ENCODE results near the gene SUFU.

The SUFU gene

DNA sequence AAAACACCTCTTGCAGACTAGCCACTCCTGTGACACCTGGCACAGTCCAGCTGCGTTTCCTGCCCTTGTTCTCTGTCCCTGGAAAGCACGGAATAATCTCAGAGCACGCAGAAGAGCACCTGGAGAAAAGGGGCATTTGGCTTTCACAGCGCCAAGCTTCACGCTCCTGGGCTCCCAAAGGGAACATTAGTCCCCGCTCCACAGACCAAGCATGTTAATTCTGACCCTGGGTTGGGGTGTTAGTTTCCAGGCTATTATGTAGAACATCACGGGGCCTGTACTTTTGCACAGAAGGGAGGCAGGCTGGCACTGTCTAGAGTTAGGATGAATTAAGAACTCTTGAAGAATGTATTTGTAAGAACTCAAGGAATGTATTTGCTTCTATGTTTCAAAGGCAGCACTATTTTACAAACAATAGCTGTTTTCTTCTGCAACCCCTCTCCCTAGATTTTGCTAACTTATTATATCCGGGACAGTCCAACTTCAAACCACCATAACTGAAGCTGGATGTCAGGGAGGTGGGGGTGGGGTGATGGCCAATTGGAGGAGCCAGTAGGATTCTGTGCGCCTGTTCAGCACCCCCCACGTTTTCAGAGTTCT is 78.3 kb downstream of the SUFU start:
- Mint-ChIP-seq H3K9me3 (no peaks in the 10 kb centered on the region), H3K27ac (ENCODE audit: low read depth) (no peak overlapping the region), H3K4me1 (peaks cover 6% of the 10 kb centered on the region)

DNA sequence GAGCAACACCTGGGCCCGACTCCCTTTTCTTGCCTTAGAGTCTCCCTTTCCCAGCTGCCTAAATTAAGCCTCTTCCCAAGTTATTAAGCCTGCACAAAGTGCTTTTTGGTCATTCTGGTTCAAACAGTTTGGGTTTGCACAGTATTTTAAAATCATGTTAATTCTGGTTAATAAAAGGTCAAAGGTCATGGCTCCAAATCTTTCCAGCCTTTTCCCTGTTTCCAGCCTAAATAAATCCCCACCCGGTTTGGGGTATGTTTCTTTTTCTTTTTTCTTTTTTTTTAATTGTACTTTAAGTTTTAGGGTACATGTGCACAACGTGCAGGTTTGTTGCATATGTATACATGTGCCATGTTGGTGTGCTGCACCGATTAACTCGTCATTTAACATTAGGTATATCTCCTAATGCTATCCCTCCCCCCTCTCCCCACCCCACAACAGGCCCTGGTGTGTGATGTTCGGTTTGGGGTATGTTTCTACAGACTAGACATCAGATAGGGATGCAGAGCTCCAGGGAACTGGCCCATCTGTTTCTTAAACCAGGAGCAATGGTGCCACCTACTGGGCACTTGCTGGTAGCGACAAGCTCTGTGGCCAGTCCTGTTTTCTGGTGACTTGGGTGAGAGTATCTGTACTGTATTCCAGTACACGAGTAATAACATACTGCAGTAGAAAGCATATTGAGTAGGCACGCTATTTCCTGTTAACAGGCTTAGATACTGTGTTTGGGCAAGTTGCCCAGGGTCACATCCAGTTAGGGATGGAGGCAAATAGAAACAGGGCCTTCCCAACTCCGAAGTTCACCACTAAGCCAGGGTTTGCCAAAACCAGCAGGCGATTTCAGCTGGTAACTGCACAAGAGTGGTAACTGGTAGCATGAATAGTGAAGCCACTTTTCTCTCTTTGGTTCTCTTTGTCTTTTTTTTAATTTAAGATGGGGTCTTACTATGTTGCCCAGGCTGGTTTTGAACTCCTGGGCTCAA is 80.0 kb downstream of the SUFU start:
- H3K9me3 Mint-ChIP-seq = no peaks in the 10 kb centered on the region
- no peak overlapping the region for H3K4me3 Mint-ChIP-seq
- H3K27ac Mint-ChIP-seq (ENCODE audit: low read depth) = no peak overlapping the region
- no peaks in the 10 kb centered on the region for H3K36me3 Mint-ChIP-seq (ENCODE audit: insufficient read depth)
- H3K4me1 Mint-ChIP-seq = peaks cover 6% of the 10 kb centered on the region
- ATAC-seq (replicated peaks; ENCODE audit: extremely low read depth, poor library complexity, severe bottlenecking) = peak; percentile 75
- DNase-seq (ENCODE audit: low spot score in 2 of 2) = peak; percentile 66 to 72
- no peaks in the 10 kb centered on the region for H3K27me3 Mint-ChIP-seq

More for the DNA sequence above, 78.3 kb downstream of the SUFU start:
- ATAC-seq (replicated peaks; ENCODE audit: extremely low read depth, poor library complexity, severe bottlenecking) (no peak), DNase-seq (ENCODE audit: low spot score in 2 of 2) (no peak)
- Mint-ChIP-seq H3K27me3 (no peaks in the 10 kb centered on the region), H3K4me3 (no peak overlapping the region), H3K36me3 (ENCODE audit: insufficient read depth) (no peaks in the 10 kb centered on the region)

- H3K27me3 Mint-ChIP-seq = no peaks in the 10 kb centered on the region
- no peaks in the 10 kb centered on the region for H3K9me3 Mint-ChIP-seq
- H3K36me3 Mint-ChIP-seq (ENCODE audit: insufficient read depth) = no peaks in the 10 kb centered on the region
- DNase-seq (ENCODE audit: low spot score in 2 of 2) = no peak
- no peak overlapping the region for H3K27ac Mint-ChIP-seq (ENCODE audit: low read depth)
- ATAC-seq (replicated peaks; ENCODE audit: extremely low read depth, poor library complexity, severe bottlenecking) = no peak
- H3K4me3 Mint-ChIP-seq = no peak overlapping the region
- no peaks in the 10 kb centered on the region for H3K4me1 Mint-ChIP-seq
Observed at GRCh38 chr10:102585026-102585425, 81.3 kb downstream of the SUFU start.

DNA sequence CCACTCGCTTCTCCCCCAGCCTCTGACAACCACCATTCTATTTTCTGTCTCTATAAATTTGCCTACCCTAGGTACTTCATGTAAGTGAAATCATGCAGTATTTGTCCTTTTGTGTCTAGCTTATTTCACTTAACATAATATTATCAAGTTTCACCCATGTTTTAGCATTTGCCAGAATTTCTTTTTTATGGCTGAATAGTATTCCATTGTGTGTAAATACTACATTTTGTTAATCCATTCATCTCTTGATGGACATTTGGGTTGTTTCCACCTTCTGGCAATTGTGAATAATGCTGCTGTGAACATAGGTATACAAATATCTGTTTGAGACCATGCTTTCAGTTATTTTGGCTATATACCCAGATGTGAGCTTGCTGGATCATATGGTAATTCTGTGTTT is 83.1 kb downstream of the SUFU start:
- H3K4me1 Mint-ChIP-seq = no peaks in the 10 kb centered on the region
- DNase-seq (ENCODE audit: low spot score in 2 of 2) (no peak), ATAC-seq (replicated peaks; ENCODE audit: extremely low read depth, poor library complexity, severe bottlenecking) (no peak)
- H3K36me3 Mint-ChIP-seq (ENCODE audit: insufficient read depth) = no peaks in the 10 kb centered on the region
- H3K9me3 Mint-ChIP-seq = no peaks in the 10 kb centered on the region
- no peaks in the 10 kb centered on the region for H3K27me3 Mint-ChIP-seq
- no peak overlapping the region for H3K4me3 Mint-ChIP-seq
- H3K27ac Mint-ChIP-seq (ENCODE audit: low read depth) = peak overlapping the region; percentile 11

DNA sequence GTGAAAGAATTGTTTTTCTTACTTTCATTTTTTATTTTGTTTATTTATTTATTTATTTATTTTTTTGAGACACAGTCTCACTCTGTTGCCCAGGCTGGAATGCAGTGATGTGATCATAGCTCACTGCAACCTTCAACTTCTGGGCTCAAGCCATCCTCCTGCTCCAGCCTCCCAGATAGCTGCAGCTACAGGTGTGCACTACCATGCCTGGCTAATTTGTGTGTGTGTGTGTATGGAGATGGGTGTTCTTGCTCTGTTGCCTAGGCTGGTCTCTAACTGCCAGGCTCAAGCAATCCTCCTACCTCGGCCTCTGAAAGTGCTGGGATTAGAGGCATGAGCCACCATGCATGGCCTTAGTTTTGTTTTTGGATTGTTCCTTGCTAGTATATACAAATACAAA is 85.1 kb downstream of the SUFU start:
- no peak overlapping the region for H3K4me3 Mint-ChIP-seq
- ATAC-seq (replicated peaks; ENCODE audit: extremely low read depth, poor library complexity, severe bottlenecking) = no peak
- no peaks in the 10 kb centered on the region for H3K9me3 Mint-ChIP-seq
- no peaks in the 10 kb centered on the region for H3K27me3 Mint-ChIP-seq
- H3K27ac Mint-ChIP-seq (ENCODE audit: low read depth) = no peak overlapping the region
- H3K4me1 Mint-ChIP-seq = no peaks in the 10 kb centered on the region
- DNase-seq (ENCODE audit: low spot score in 2 of 2) = no peak
- H3K36me3 Mint-ChIP-seq (ENCODE audit: insufficient read depth) = peaks cover 2% of the 10 kb centered on the region

DNA sequence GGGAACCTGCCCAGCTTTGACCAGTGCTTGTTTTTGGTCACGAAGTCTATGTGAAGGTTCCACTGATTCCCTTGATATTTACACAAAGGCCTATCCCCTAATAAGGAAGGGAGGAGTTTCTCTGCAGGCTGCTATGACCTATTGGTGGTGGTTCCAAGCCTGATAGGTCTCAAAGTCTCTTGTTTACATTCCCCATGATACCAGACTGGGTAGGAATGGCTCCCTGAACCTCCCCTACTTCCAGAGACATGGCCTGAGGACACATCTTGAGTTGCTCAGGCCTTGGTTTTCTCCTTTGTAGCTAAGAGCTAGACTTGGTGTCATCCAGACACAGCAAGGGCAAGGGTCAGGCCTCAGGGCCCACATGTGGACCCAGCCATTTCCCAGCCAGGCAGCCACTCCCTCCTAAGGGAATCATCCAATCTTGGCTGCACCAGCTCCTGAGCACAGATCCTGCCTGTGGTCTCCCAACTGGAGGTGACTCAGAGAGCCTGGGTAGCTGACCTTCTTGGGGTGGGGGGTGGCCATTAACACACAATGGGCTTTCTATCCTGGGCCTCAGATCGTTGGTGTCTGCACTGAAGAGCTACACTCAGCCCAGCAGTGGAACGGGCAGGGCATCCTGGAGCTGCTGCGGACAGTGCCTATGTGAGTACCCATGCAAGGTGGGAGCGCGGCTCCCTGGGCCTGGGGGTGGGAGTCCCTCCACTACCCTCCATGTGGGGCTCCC is 89.5 kb downstream of the SUFU start:
- no peak for DNase-seq (ENCODE audit: low spot score in 2 of 2)
- Mint-ChIP-seq H3K36me3 (ENCODE audit: insufficient read depth) (peaks cover 8% of the 10 kb centered on the region), H3K27me3 (no peaks in the 10 kb centered on the region), H3K27ac (ENCODE audit: low read depth) (no peak overlapping the region), H3K4me3 (no peak overlapping the region), H3K9me3 (no peaks in the 10 kb centered on the region), H3K4me1 (no peaks in the 10 kb centered on the region)
- ATAC-seq (replicated peaks; ENCODE audit: extremely low read depth, poor library complexity, severe bottlenecking) = no peak

GRCh38 chr10:102593804-102594079 is 90.0 kb downstream of the SUFU start:
- no peak for DNase-seq (ENCODE audit: low spot score in 2 of 2)
- no peak overlapping the region for H3K27ac Mint-ChIP-seq (ENCODE audit: low read depth)
- no peaks in the 10 kb centered on the region for H3K27me3 Mint-ChIP-seq
- peaks cover 8% of the 10 kb centered on the region for H3K36me3 Mint-ChIP-seq (ENCODE audit: insufficient read depth)
- no peak for ATAC-seq (replicated peaks; ENCODE audit: extremely low read depth, poor library complexity, severe bottlenecking)
- H3K9me3 Mint-ChIP-seq = no peaks in the 10 kb centered on the region
- no peaks in the 10 kb centered on the region for H3K4me1 Mint-ChIP-seq
- H3K4me3 Mint-ChIP-seq = no peak overlapping the region

DNA sequence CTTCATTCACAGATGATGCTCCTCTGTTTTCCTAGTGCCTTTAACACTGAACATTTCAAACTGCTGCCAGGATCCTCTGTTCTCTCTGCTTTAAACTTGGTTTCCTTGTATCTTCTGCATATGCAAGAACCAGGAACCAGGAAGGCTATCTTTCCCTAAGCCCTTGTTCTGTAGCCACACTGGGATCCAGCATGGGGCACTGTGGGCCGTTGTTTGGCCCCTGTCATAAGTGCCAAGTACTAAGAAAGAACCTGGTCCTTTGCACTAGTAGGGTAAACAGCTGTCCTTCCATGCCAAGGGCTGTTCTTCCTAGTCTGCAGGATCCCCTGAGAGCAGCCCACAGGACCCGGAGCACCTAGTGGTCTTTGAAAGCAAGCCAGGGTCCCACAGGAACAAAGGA is 91.5 kb downstream of the SUFU start:
- H3K4me1 Mint-ChIP-seq = no peaks in the 10 kb centered on the region
- no peak for ATAC-seq (replicated peaks; ENCODE audit: extremely low read depth, poor library complexity, severe bottlenecking)
- no peak overlapping the region for H3K27ac Mint-ChIP-seq (ENCODE audit: low read depth)
- DNase-seq (ENCODE audit: low spot score in 2 of 2) = no peak
- peaks cover 11% of the 10 kb centered on the region for H3K36me3 Mint-ChIP-seq (ENCODE audit: insufficient read depth)
- no peak overlapping the region for H3K4me3 Mint-ChIP-seq
- H3K27me3 Mint-ChIP-seq = no peaks in the 10 kb centered on the region
- no peaks in the 10 kb centered on the region for H3K9me3 Mint-ChIP-seq

DNA sequence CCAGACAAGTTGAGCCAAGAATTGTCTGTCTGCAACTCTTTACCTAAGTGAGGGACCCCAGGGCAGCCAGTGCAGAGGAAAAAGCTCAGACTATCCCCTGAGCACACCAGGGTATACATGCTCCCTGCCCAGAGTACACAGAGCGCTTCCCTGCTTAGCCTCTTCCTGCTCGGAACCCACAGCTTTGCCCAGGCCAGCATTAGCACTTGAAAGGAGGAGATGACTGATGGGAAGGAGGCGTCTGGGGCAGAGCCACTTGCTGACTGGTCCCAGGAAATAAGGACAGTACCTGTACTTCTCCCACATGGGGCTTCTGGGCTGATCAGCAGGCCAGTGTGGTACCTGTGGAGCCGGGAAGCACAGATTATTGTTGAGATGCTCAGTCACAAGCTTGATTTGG is 92.1 kb downstream of the SUFU start:
- Mint-ChIP-seq H3K27me3 (no peaks in the 10 kb centered on the region), H3K4me1 (no peaks in the 10 kb centered on the region), H3K9me3 (no peaks in the 10 kb centered on the region), H3K27ac (ENCODE audit: low read depth) (no peak overlapping the region), H3K36me3 (ENCODE audit: insufficient read depth) (peaks cover 11% of the 10 kb centered on the region), H3K4me3 (no peak overlapping the region)
- ATAC-seq (replicated peaks; ENCODE audit: extremely low read depth, poor library complexity, severe bottlenecking) = no peak
- no peak for DNase-seq (ENCODE audit: low spot score in 2 of 2)

DNA sequence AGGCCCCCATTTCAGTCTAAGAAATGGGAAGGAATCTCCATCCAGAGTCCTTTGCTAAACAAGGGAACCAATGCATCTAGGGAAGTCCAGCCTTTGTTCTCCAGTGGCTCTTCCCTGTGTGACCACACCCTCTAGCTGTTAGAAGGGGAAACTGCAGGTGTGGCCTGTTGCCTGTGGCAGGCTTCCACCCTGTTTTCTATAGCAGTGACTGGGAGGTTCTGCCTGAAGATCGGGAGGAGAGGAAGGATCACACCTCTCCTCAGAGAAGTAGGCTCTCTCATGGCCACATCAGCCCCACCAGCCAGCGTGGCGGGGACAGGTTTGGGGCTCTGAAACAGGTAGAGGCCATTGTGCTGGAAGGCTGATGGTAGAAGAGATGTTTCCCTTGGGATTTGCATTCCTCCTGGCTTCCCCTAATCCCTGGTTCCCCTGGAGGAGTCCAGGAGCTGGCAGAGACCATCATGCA is 92.8 kb downstream of the SUFU start:
- no peak overlapping the region for H3K4me3 Mint-ChIP-seq
- no peak overlapping the region for H3K27ac Mint-ChIP-seq (ENCODE audit: low read depth)
- H3K9me3 Mint-ChIP-seq = no peaks in the 10 kb centered on the region
- DNase-seq (ENCODE audit: low spot score in 2 of 2) (no peak), ATAC-seq (replicated peaks; ENCODE audit: extremely low read depth, poor library complexity, severe bottlenecking) (no peak)
- H3K27me3 Mint-ChIP-seq = no peaks in the 10 kb centered on the region
- no peaks in the 10 kb centered on the region for H3K4me1 Mint-ChIP-seq
- H3K36me3 Mint-ChIP-seq (ENCODE audit: insufficient read depth) = peaks cover 11% of the 10 kb centered on the region

DNA sequence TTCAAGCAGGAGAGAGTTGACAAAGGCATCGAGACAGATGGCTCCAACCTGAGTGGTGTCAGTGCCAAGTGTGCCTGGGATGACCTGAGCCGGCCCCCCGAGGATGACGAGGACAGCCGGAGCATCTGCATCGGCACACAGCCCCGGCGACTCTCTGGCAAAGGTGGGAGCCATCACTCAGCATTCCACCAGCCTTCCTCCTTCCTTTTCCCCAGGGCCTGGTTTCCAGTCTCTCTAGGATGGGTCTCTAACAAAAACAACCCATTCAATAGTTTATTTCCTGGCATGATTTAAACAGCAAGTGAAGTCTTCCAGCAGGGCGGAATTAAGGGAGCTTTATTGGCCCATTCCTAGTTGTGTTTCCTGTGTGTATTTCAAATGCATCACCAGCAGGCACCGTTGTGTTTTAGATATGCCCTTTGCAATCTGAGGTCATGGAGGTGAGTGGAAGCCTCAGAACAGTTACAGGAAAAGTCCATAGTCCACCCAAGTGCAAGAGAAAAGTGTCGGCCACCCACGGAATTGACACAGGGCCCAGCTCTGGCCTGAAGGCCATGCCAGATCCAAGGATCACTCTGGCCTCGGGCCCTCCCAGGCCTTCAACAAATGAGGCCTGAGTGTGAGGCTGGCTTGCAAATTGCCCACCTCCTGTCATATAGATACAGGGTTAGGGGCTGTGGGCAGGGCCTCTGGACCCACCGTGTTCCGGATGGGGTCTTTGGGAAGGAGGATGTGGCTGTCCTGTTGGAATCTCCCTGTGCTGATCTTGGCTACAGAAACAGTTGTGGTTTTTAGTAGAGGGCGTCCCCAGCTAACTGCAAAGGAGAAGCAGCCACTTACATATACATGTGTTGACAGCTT is 93.6 kb downstream of the SUFU start:
- ATAC-seq (replicated peaks; ENCODE audit: extremely low read depth, poor library complexity, severe bottlenecking) = no peak
- Mint-ChIP-seq H3K4me3 (no peak overlapping the region), H3K27ac (ENCODE audit: low read depth) (no peak overlapping the region), H3K4me1 (no peaks in the 10 kb centered on the region), H3K27me3 (no peaks in the 10 kb centered on the region), H3K9me3 (no peaks in the 10 kb centered on the region), H3K36me3 (ENCODE audit: insufficient read depth) (peaks cover 11% of the 10 kb centered on the region)
- no peak for DNase-seq (ENCODE audit: low spot score in 2 of 2)

DNA sequence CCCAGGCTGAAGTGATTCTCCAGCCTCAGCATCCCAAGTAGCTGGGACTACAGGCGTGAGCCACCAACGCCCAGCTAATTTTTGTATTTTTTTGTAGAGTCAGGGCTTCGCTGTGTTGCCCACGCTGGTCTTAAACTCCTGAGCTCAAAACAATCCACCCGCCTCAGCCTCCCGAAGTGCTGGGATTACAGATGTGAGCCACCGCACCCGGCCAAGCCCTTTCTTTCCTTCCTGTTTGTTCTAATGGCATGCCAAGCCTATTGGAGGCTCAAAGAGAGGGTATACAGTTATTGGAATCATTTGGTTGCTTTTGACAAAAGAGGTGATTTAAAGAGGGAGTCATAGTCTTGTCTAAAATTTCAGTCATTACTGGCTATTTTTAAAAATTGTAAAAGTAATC is 94.5 kb downstream of the SUFU start:
- no peaks in the 10 kb centered on the region for H3K9me3 Mint-ChIP-seq
- no peaks in the 10 kb centered on the region for H3K4me1 Mint-ChIP-seq
- no peaks in the 10 kb centered on the region for H3K27me3 Mint-ChIP-seq
- ATAC-seq (replicated peaks; ENCODE audit: extremely low read depth, poor library complexity, severe bottlenecking) (no peak), DNase-seq (ENCODE audit: low spot score in 2 of 2) (no peak)
- no peak overlapping the region for H3K4me3 Mint-ChIP-seq
- H3K36me3 Mint-ChIP-seq (ENCODE audit: insufficient read depth) = peaks cover 10% of the 10 kb centered on the region
- H3K27ac Mint-ChIP-seq (ENCODE audit: low read depth) = no peak overlapping the region

Measured in central memory CD8-positive, alpha-beta T cell (primary cell).